Liver (tissue), 9 donors: Measurements from ENCODE around the gene SREBF1. TPM values are rescaled to one million over a fixed set of nuclear protein-coding genes. Genes with fewer than 3 reads are reported as not detected.

Source experiments
- DNase-seq: peaks from one replicate; pipeline ENCODE4 v3.0.0-alpha.2; 2017; ENCODE audit warnings: low spot score
- H3K27ac ChIP-seq, 2 donors: one replicate each; pipeline ENCODE4 v1.7.0; 2013; ENCODE audit warnings: inconsistent platforms in 2 of 2, low read length in 2 of 2, control low read depth in 1 of 2, low read depth in 1 of 2, mild to moderate bottlenecking in 1 of 2
- H3K27me3 ChIP-seq, 4 donors: one replicate each; pipeline versions ENCODE4 v1.6.1 to v1.7.0; 2013; ENCODE audit warnings: low read length in 3 of 4, inconsistent platforms in 1 of 4, mild to moderate bottlenecking in 1 of 4, moderate library complexity in 1 of 4; ENCODE audit not compliant: control insufficient read depth in 4 of 4, insufficient read depth in 4 of 4
- H3K36me3 ChIP-seq, 4 donors: one replicate each; pipeline versions ENCODE4 v1.6.1 to v1.7.0; 2013; ENCODE audit warnings: low read length in 3 of 4, mild to moderate bottlenecking in 3 of 4, low read depth in 1 of 4, moderate library complexity in 1 of 4; ENCODE audit not compliant: control insufficient read depth in 4 of 4, insufficient read depth in 3 of 4
- H3K4me1 ChIP-seq, 4 donors: one replicate each; pipeline versions ENCODE4 v1.6.1 to v1.7.0; 2013; ENCODE audit warnings: low read length in 3 of 4, mild to moderate bottlenecking in 3 of 4, moderate library complexity in 1 of 4; ENCODE audit not compliant: control insufficient read depth in 4 of 4, insufficient read depth in 4 of 4
- H3K4me3 ChIP-seq, 3 donors: one replicate each; pipeline versions ENCODE4 v1.6.1 to v1.7.0; 2013; ENCODE audit warnings: low read length in 3 of 3, control low read depth in 1 of 3, low read depth in 1 of 3, mild to moderate bottlenecking in 1 of 3
- H3K9ac ChIP-seq, 2 donors: one replicate each; pipeline ENCODE4 v1.7.0; 2013; ENCODE audit warnings: low read length in 2 of 2, mild to moderate bottlenecking in 2 of 2, moderate library complexity in 2 of 2, control low read depth in 1 of 2, low read depth in 1 of 2
- H3K9me3 ChIP-seq, 4 donors: one replicate each; pipeline versions ENCODE4 v1.6.1 to v1.7.0; 2013; ENCODE audit warnings: low read length in 3 of 4; ENCODE audit not compliant: control insufficient read depth in 4 of 4
- CTCF ChIP-seq: fragments of 150-350 bp; IDR thresholded peaks from 2 replicates; pipeline ENCODE4 v1.5.1; 2017; ENCODE audit warnings: improper control_type of control experiment, low read depth, low read length; ENCODE audit not compliant: missing input control
- FOXA1 ChIP-seq: IDR thresholded peaks from 2 replicates; pipeline ENCODE4 v1.6.1; 2016; ENCODE audit warnings: antibody characterized with exemption
- FOXA2 ChIP-seq: IDR thresholded peaks from 2 replicates; pipeline ENCODE4 v1.6.1; 2016; ENCODE audit warnings: antibody characterized with exemption
- HNF4A ChIP-seq, 2 donors: conservative IDR thresholded peaks; 2 replicates each; pipeline ENCODE4 v1.6.1; 2016; ENCODE audit warnings: antibody characterized with exemption in 2 of 2, mild to moderate bottlenecking in 2 of 2
- JUND ChIP-seq, 2 donors: IDR thresholded peaks; 2 replicates each; pipeline ENCODE4 v1.6.1; 2016; ENCODE audit warnings: antibody characterized with exemption in 2 of 2
- NR2F2 ChIP-seq: IDR thresholded peaks from 2 replicates; pipeline ENCODE4 v1.6.1; 2016; ENCODE audit warnings: antibody characterized with exemption
- RAD21 ChIP-seq, 2 donors: IDR thresholded peaks; 2 replicates each; pipeline ENCODE4 v1.6.1; 2016; ENCODE audit warnings: antibody characterized with exemption in 2 of 2, mild to moderate bottlenecking in 2 of 2
- REST ChIP-seq: IDR thresholded peaks from 2 replicates; pipeline ENCODE4 v1.6.1; 2016; ENCODE audit warnings: antibody characterized with exemption, mild to moderate bottlenecking
- SP1 ChIP-seq: IDR thresholded peaks from 2 replicates; pipeline ENCODE4 v1.6.1; 2018; ENCODE audit warnings: antibody characterized with exemption, mild to moderate bottlenecking
- TAF1 ChIP-seq: conservative IDR thresholded peaks from 2 replicates; pipeline ENCODE4 v1.6.1; 2016; ENCODE audit warnings: antibody characterized with exemption, mild to moderate bottlenecking
- YY1 ChIP-seq: IDR thresholded peaks from 2 replicates; pipeline ENCODE4 v1.6.1; 2016; ENCODE audit warnings: antibody characterized with exemption, mild to moderate bottlenecking
- ZBTB33 ChIP-seq: IDR thresholded peaks from 2 replicates; pipeline ENCODE4 v1.6.1; 2016; ENCODE audit warnings: antibody characterized with exemption
- WGBS: extraction: QIAGEN DNeasy Blood & Tissue Kit; methylation state at CpG from one replicate; pipeline ENCODE4 v1.1.7; 2013; 5-methylcytosine and 5-hydroxymethylcytosine counted together
- polyA plus RNA-seq, 2 donors: library from polyadenylated mRNA; stranded (reverse) in 1 of 2; unstranded in 1 of 2; fragments of 200-250 nt in 1 of 2; fragments of >200 nt in 1 of 2; fragmentation: Nextera tagmentation in 1 of 2; extraction: Ambion mirVana in 1 of 2; gene quantifications; one replicate each; pipeline versions ENCODE4 v1.2.1 to v1.2.3, GENCODE V29; 2013 to 2015
- total RNA-seq, 2 donors: library from RNA; depleted of rRNA; stranded (reverse); fragments of >200 nt; gene quantifications; one replicate each; pipeline ENCODE4 v1.2.3, GENCODE V29; 2014
- donor health status: healthy.
- donor health status: healthy.
- donor health status: healthy.
- donor health status: healthy.
- donor health status: healthy.

SREBF1 gene
- total and polyA plus RNA-seq, 4 donors, result 66.8 to 133 (median 101) TPM

- peaks cover 5 to 16% (median 13%) of the 10 kb centered on the region in 4 donors for H3K4me1 ChIP-seq
- WGBS, result 92% methylated on average over 17 of the region's 17 CpGs
- no peaks in the 10 kb centered on the region for H3K27me3 ChIP-seq
- TF ChIP-seq JUND (IDR thresholded peaks at IDR 0.05), result no peak
- TF ChIP-seq HNF4A (conservative IDR thresholded peaks at IDR 0.05), result no peak
- no peak for TF ChIP-seq NR2F2
- no peak for TF ChIP-seq FOXA2
- no peak for TF ChIP-seq ZBTB33
- no peak overlapping the region for H3K4me3 ChIP-seq
- H3K36me3 ChIP-seq, result no peaks in the 10 kb centered on the region
- no peak overlapping the region for H3K9ac ChIP-seq
- H3K9me3 ChIP-seq, result no peaks in the 10 kb centered on the region
- H3K27ac ChIP-seq, result no peak overlapping the region
- DNase-seq, result no peak
Measured at GRCh38 chr17:17847118-17847689, 10.4 kb upstream of the SREBF1 start.

GRCh38 chr17:17846645-17847044, 9.9 kb upstream of the SREBF1 start:
- no peak overlapping the region for H3K4me3 ChIP-seq
- H3K27me3 ChIP-seq, result no peaks in the 10 kb centered on the region
- TF ChIP-seq SP1 (no peak), REST (no peak), YY1 (no peak), CTCF (no peak), FOXA1 (no peak)
- DNase-seq, result no peak
- no peak overlapping the region for H3K9ac ChIP-seq
- peaks cover 7 to 21% (median 17%) of the 10 kb centered on the region in 4 donors for H3K4me1 ChIP-seq
- no peaks in the 10 kb centered on the region for H3K9me3 ChIP-seq
- H3K27ac ChIP-seq, result no peak overlapping the region
- 94% methylated on average over 8 of the region's 8 CpGs for WGBS
- no peaks in the 10 kb centered on the region for H3K36me3 ChIP-seq

GRCh38 chr17:17846003-17846402, 9.2 kb upstream of the SREBF1 start:
- WGBS, result 95% methylated on average over 8 of the region's 8 CpGs
- H3K36me3 ChIP-seq, result no peaks in the 10 kb centered on the region
- TF ChIP-seq NR2F2 (no peak), RAD21 (IDR thresholded peaks at IDR 0.05) (no peak), YY1 (no peak), CTCF (no peak), TAF1 (no peak), SP1 (no peak), HNF4A (conservative IDR thresholded peaks at IDR 0.05) (no peak)
- no peaks in the 10 kb centered on the region for H3K27me3 ChIP-seq
- H3K27ac ChIP-seq, result no peak overlapping the region
- no peak overlapping the region for H3K4me3 ChIP-seq
- peaks cover 14 to 27% (median 21%) of the 10 kb centered on the region in 4 donors for H3K4me1 ChIP-seq
- H3K9me3 ChIP-seq, result no peaks in the 10 kb centered on the region
- no peak for DNase-seq
- no peak overlapping the region for H3K9ac ChIP-seq
